Lung (tissue), 12 donors: ENCODE measurements around the gene MYO5A. TPM values are rescaled to one million over a fixed set of nuclear protein-coding genes. Genes with fewer than 3 reads are reported as not detected.

ENCODE experiments used
- ATAC-seq: fragments of 200-7000 bp; cut with Tn5 transposase; one replicate; pipeline ENCODE4 v1.9.1; 2020; ENCODE audit warnings: moderate number of reproducible peaks; ENCODE audit not compliant: insufficient read depth, low FRiP score
- DNase-seq, 3 donors: peaks; one replicate each; pipeline ENCODE4 v3.0.0-alpha.2; 2013 to 2017
- H3K27ac ChIP-seq, 2 donors: one replicate each; pipeline ENCODE4 v1.5.1; 2013; ENCODE audit warnings: mild to moderate bottlenecking in 2 of 2, moderate library complexity in 2 of 2, control low read depth in 1 of 2, inconsistent platforms in 1 of 2, low read depth in 1 of 2, low read length in 1 of 2
- H3K27me3 ChIP-seq, 3 donors: one replicate each; pipeline ENCODE4 v1.5.1; 2013; ENCODE audit warnings: low read length in 2 of 3; ENCODE audit not compliant: control insufficient read depth in 3 of 3, insufficient read depth in 3 of 3
- H3K36me3 ChIP-seq, 4 donors: one replicate each; pipeline ENCODE4 v1.5.1; 2013; ENCODE audit warnings: low read length in 4 of 4, mild to moderate bottlenecking in 1 of 4, moderate library complexity in 1 of 4; ENCODE audit not compliant: control insufficient read depth in 4 of 4, insufficient read depth in 4 of 4
- H3K4me1 ChIP-seq, 5 donors: one replicate each; pipeline ENCODE4 v1.5.1; 2013; ENCODE audit warnings: low read length in 5 of 5, mild to moderate bottlenecking in 2 of 5, moderate library complexity in 1 of 5; ENCODE audit not compliant: control insufficient read depth in 5 of 5, insufficient read depth in 5 of 5
- H3K4me3 ChIP-seq: one replicate; pipeline ENCODE4 v1.5.1; 2013; ENCODE audit warnings: mild to moderate bottlenecking, control low read depth, moderate library complexity
- H3K9ac ChIP-seq, 2 donors: one replicate each; pipeline ENCODE4 v1.5.1; 2013; ENCODE audit warnings: low read length in 2 of 2, control low read depth in 1 of 2; ENCODE audit not compliant: insufficient read depth in 1 of 2
- H3K9me3 ChIP-seq, 4 donors: one replicate each; pipeline ENCODE4 v1.5.1; 2013; ENCODE audit warnings: low read length in 3 of 4, mild to moderate bottlenecking in 1 of 4, moderate library complexity in 1 of 4; ENCODE audit not compliant: control insufficient read depth in 4 of 4, insufficient read depth in 3 of 4
- WGBS, 2 donors: extraction: QIAGEN DNeasy Blood & Tissue Kit; methylation state at CpG; one replicate each; pipeline ENCODE4 v1.1.7; 2013; 5-methylcytosine and 5-hydroxymethylcytosine counted together
- polyA plus RNA-seq, 2 donors: library from polyadenylated mRNA; stranded (reverse); fragments of 200-250 nt; gene quantifications; one replicate each; pipeline ENCODE4 v1.2.1, GENCODE V29; 2013
- total RNA-seq, 2 donors: library from RNA; depleted of rRNA in 1 of 2; stranded (reverse); fragments of >200 nt in 1 of 2; gene quantifications; one replicate each; pipeline ENCODE4 v1.2.1, GENCODE V29; 2014 to 2021
- TF ChIP-seq, protein P1 (sequence below): IDR thresholded peaks from 2 replicates; pipeline ENCODE4 v1.5.1; 2012; ENCODE audit warnings: mild to moderate bottlenecking; ENCODE audit errors: control extremely low read depth, extremely low read depth
- donor health status: control.
- donor health status: control.
- donor health status: Bipolar disorder and iron deficiency.
- donor health status: healthy.
- donor health status: DM: yes; HTN: yes; CAD: no.

MYO5A gene
- total and polyA plus RNA-seq, 4 donors = 4.5 to 30.5 (median 13.3) TPM

GRCh38 chr15:52278135-52278534, 250.5 kb downstream of the MYO5A start:
- Histone ChIP-seq H3K4me3 (no peak overlapping the region), H3K27ac (no peak overlapping the region), H3K36me3 (peaks cover 0 to 7% (median 2%) of the 10 kb centered on the region in 4 donors), H3K27me3 (no peaks in the 10 kb centered on the region), H3K4me1 (peaks cover 0 to 2% (median 0%) of the 10 kb centered on the region in 5 donors), H3K9me3 (peaks cover 0 to 2% (median 0%) of the 10 kb centered on the region in 4 donors), H3K9ac (no peak overlapping the region)
- no peak for ATAC-seq
- 87 to 91% methylated on average over 3 of the region's 3 CpGs for WGBS, 2 donors
- no peak for DNase-seq
- TF ChIP-seq, protein P1, sequence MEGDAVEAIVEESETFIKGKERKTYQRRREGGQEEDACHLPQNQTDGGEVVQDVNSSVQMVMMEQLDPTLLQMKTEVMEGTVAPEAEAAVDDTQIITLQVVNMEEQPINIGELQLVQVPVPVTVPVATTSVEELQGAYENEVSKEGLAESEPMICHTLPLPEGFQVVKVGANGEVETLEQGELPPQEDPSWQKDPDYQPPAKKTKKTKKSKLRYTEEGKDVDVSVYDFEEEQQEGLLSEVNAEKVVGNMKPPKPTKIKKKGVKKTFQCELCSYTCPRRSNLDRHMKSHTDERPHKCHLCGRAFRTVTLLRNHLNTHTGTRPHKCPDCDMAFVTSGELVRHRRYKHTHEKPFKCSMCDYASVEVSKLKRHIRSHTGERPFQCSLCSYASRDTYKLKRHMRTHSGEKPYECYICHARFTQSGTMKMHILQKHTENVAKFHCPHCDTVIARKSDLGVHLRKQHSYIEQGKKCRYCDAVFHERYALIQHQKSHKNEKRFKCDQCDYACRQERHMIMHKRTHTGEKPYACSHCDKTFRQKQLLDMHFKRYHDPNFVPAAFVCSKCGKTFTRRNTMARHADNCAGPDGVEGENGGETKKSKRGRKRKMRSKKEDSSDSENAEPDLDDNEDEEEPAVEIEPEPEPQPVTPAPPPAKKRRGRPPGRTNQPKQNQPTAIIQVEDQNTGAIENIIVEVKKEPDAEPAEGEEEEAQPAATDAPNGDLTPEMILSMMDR = no peak

GRCh38 chr15:52277575-52277974, 251.1 kb downstream of the MYO5A start:
- H3K4me1 ChIP-seq = peaks cover 0 to 1% (median 0%) of the 10 kb centered on the region in 5 donors
- H3K9ac ChIP-seq = no peak overlapping the region
- DNase-seq (no peak), ATAC-seq (no peak)
- no peak overlapping the region for H3K27ac ChIP-seq
- no peaks in the 10 kb centered on the region for H3K27me3 ChIP-seq
- TF ChIP-seq, protein P1 = no peak
- H3K36me3 ChIP-seq = peaks cover 0 to 7% (median 2%) of the 10 kb centered on the region in 4 donors
- no peak overlapping the region for H3K4me3 ChIP-seq
- 91 to 93% methylated on average over 9 of the region's 9 CpGs for WGBS, 2 donors
- peaks cover 0 to 2% (median 0%) of the 10 kb centered on the region in 4 donors for H3K9me3 ChIP-seq

- ATAC-seq = no peak
- TF ChIP-seq, protein P1 = no peak
- WGBS, 2 donors = 95 to 97% methylated on average over 7 of the region's 7 CpGs
- no peaks in the 10 kb centered on the region for H3K4me1 ChIP-seq
- no peak overlapping the region for H3K27ac ChIP-seq
- H3K9me3 ChIP-seq = peaks cover 0 to 2% (median 0%) of the 10 kb centered on the region in 4 donors
- no peak overlapping the region for H3K9ac ChIP-seq
- no peaks in the 10 kb centered on the region for H3K27me3 ChIP-seq
- peaks cover 0 to 7% (median 2%) of the 10 kb centered on the region in 4 donors for H3K36me3 ChIP-seq
- no peak overlapping the region for H3K4me3 ChIP-seq
- no peak for DNase-seq
Observed at GRCh38 chr15:52276256-52276770, 252.4 kb downstream of the MYO5A start.
